Activated naive CD8-positive, alpha-beta T cell (primary cell): ENCODE data around the gene EREG.
A peak's percentile ranks its signal among the peaks of the same experiment; 100 is the strongest.
"Not testable (repeated sequence)": the region's sequence is repeated elsewhere in the genome, so short reads cannot be mapped to it uniquely, and the experiment has no call there.

ENCODE experiments used
- H3K27ac Mint-ChIP-seq: one replicate; pipeline ENCODE4 v1.8.0; 2021; ENCODE audit warnings: mixed read lengths
- H3K27me3 Mint-ChIP-seq: one replicate; pipeline ENCODE4 v1.8.0; 2021; ENCODE audit warnings: mixed read lengths
- H3K36me3 Mint-ChIP-seq: one replicate; pipeline ENCODE4 v1.8.0; 2021; ENCODE audit warnings: mixed read lengths
- H3K4me1 Mint-ChIP-seq: one replicate; pipeline ENCODE4 v1.8.0; 2021; ENCODE audit warnings: low read depth, mixed read lengths
- H3K4me3 Mint-ChIP-seq: one replicate; pipeline ENCODE4 v1.8.0; 2021; ENCODE audit warnings: mild to moderate bottlenecking, mixed read lengths
- H3K9me3 Mint-ChIP-seq: one replicate; pipeline ENCODE4 v1.8.0; 2021; ENCODE audit warnings: low read depth, mixed read lengths

The EREG gene

DNA sequence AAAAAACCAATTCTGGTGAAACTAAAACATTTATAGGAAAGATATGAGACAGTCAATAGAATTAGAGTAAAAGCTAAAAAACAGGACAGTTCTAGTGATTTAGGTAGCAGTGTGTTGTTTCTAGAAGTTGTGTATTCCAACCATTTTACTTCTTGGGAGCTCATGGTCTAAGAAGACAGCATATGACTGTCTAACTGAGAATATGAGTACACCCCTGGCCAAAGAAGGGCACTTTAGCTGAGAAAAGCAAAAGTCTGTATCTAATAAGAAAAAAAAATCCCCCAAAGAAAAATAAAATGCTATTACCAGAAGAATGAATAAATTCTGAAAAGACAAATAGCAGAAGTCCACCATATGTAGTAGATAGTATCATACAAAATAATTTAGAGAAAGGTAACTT lies 26.4 kb downstream of the EREG start:
- H3K4me3 Mint-ChIP-seq, result no peak overlapping the region
- H3K4me1 Mint-ChIP-seq, result no peaks in the 10 kb centered on the region

DNA sequence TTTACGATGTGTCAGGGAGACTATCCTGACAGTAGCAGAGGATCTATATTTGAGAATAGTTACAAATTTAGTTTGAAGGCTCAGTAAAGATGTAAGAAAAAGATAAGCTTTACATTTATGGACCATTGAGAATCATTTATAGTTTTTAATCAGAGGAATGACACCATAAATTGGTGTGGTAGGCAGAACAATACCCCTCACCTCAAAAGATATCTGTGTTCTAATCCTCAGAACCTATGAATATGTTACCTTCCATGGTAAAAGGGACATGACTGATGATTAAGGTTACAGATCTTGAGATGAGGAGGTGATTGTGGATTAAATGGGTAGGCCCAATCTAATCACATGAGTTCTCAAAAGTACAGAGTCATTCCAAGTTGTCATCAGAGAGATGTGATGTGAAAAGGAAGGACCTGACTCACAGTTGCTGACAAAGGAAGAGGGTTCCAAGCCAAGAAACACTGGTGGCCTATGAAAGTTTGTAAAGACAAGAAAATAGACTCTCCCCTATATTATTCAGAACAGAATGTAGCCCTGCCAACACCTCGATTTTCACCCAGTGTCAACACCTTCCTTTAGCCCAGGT lies 27.0 kb downstream of the EREG start:
- H3K9me3 Mint-ChIP-seq, result no peaks in the 10 kb centered on the region
- H3K4me1 Mint-ChIP-seq, result no peaks in the 10 kb centered on the region
- peaks cover 1% of the 10 kb centered on the region for H3K27me3 Mint-ChIP-seq
- H3K4me3 Mint-ChIP-seq, result no peak overlapping the region
- H3K36me3 Mint-ChIP-seq, result no peaks in the 10 kb centered on the region
- H3K27ac Mint-ChIP-seq, result no peak overlapping the region

More for the DNA sequence above, 26.4 kb downstream of the EREG start:
- H3K27me3 Mint-ChIP-seq, result peaks cover 1% of the 10 kb centered on the region
- no peaks in the 10 kb centered on the region for H3K36me3 Mint-ChIP-seq
- no peaks in the 10 kb centered on the region for H3K9me3 Mint-ChIP-seq
- H3K27ac Mint-ChIP-seq, result no peak overlapping the region

DNA sequence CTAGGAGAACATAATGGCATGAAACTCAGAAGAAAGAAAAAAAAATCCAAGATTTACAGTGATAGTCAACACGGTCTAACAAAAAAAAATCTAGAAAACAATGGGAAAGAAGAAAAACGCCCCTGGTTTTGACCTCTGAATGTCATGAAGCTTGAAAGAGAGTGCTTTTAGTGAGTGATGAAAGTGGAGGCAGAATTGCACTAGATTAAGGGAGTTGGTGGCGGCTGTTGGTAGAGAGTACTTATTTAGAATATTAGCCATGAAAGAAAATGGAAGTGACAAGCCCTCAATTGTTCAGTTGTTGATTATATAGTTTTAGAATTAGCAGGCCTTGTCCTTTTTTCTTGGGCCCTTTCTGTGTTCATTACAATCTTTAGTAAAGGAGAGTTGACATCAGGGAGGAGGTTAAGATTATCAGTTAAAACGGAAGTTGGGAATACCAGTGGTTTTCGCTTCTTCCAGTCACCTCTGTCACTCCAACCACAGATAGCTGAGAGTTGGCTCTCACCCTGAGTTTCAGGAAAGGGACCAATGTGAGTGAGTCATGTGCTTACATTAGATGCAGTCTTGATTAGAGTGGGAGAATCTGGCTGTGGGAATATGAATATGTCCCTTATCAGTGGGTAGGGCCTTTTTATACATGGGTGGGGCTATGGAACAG lies 29.7 kb downstream of the EREG start:
- Mint-ChIP-seq H3K4me1 (peaks cover 12% of the 10 kb centered on the region), H3K36me3 (no peaks in the 10 kb centered on the region), H3K27me3 (no peaks in the 10 kb centered on the region), H3K4me3 (no peak overlapping the region), H3K9me3 (no peaks in the 10 kb centered on the region), H3K27ac (no peak overlapping the region)

DNA sequence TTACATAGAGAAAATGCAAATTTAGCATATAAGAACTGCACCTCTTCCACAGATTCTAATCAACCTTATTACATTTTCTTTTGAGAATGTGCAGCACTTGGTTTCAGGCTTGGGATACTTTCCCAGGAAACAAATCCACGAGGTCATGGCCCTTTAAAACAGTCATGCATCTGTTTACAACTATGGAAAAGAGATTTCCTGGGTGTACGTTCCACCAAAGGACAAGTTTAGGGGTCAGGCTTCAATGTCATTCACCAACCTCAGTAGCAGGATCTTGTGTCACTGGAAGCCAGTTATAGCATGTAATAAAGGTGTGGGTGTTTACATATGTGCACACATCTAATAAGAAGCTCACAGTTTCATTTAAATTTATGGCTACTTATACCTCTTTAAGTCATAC lies 30.7 kb downstream of the EREG start:
- Mint-ChIP-seq H3K4me1 (peaks cover 12% of the 10 kb centered on the region), H3K27me3 (no peaks in the 10 kb centered on the region), H3K27ac (no peak overlapping the region), H3K9me3 (no peaks in the 10 kb centered on the region), H3K36me3 (no peaks in the 10 kb centered on the region), H3K4me3 (no peak overlapping the region)

DNA sequence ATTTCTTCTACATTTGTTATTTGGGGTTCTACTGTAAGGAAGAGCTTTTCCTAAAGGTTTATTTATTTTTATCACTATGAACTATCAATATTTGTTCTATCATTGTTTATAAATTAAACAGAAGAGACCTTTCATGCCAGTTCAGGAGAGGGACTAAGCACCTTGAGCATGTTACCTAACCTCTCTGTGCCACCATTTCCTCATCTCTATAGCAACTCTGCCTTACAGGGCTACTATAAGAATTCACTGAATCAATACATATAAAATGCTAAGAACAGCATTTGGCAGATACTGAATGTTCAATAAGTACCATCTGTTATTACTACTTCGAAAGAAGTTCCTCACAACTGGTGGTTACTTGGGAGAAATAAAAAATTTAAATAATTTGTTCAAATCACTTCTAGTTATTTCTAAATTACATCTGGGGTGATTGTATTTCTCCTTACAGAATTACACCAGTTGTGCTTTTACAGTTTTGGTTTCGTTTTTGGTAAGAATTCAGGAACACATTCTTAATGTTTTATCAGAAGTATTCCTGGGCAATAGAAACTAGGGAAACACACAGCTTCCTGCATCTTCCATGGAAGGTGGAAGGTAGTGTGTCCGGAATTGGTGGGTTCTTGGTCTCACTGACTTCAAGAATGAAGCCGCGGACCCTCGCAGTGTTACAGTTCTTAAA lies 32.9 kb downstream of the EREG start:
- peak overlapping the region; percentile 96 for H3K4me3 Mint-ChIP-seq
- peak overlapping the region; percentile 96 for H3K27ac Mint-ChIP-seq
- H3K27me3 Mint-ChIP-seq, result no peaks in the 10 kb centered on the region
- peaks cover 12% of the 10 kb centered on the region for H3K4me1 Mint-ChIP-seq
- no peaks in the 10 kb centered on the region for H3K36me3 Mint-ChIP-seq
- H3K9me3 Mint-ChIP-seq, result no peaks in the 10 kb centered on the region

DNA sequence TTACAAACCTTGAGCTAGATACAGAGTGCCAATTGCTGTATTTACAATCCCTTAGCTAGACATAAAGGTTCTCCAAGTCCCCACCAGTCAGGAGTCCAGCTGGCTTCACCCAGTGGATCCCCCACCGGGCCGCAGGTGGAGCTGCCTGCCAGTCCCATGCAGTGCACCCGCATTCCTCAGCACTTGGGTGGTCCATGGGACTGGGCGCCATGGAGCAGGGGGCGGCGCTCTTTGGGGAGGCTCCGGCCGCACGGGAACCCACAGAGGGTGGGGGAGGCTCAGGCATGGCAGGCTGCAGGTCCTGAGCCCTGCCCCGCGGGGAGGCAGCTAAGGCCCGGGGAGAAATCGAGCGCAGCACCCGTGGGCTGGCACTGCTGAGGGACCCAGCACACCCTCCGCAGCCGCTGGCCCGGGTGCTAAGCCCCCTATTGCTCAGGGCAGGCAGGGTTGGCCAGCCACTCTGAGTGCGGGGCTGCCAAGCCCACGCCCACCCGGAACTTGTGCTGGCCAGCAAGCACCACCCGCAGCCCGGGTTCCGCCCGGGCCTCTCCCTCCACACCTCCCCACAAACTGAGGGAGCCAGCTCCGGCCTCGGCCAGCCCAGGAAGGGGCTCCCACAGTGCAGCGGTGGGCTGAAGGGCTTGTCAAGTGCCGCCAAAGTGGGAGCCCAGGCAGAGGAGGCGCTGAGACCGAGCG lies 34.1 kb downstream of the EREG start:
- not testable (repeated sequence) for H3K27me3 Mint-ChIP-seq, H3K9me3 Mint-ChIP-seq, H3K27ac Mint-ChIP-seq, H3K36me3 Mint-ChIP-seq
- peaks cover 12% of the 10 kb centered on the region for H3K4me1 Mint-ChIP-seq
- peak overlapping the region; percentile 96 for H3K4me3 Mint-ChIP-seq

DNA sequence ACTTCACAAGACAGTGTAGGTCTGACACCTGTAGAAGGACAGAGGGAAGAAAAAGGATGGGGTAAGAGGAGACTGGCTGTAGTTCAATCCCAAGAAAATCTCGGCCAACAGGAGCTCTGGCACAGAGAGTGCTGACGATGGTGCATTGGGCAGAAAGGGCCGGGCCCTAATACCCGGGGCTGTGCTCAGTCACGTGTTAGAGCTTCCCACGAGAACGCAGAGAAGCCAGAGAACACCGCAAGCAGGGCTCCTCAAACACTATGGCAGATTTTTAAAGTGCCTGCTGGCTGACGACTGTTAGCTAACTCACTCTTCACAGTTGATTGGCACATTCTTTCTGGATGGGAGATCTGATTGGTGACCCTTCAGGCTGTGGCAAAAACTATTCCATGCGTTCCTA lies 35.5 kb downstream of the EREG start:
- Mint-ChIP-seq H3K27me3 (peaks cover 2% of the 10 kb centered on the region), H3K36me3 (no peaks in the 10 kb centered on the region), H3K9me3 (no peaks in the 10 kb centered on the region), H3K4me1 (peaks cover 12% of the 10 kb centered on the region), H3K4me3 (no peak overlapping the region), H3K27ac (peak overlapping the region; percentile 8)

DNA sequence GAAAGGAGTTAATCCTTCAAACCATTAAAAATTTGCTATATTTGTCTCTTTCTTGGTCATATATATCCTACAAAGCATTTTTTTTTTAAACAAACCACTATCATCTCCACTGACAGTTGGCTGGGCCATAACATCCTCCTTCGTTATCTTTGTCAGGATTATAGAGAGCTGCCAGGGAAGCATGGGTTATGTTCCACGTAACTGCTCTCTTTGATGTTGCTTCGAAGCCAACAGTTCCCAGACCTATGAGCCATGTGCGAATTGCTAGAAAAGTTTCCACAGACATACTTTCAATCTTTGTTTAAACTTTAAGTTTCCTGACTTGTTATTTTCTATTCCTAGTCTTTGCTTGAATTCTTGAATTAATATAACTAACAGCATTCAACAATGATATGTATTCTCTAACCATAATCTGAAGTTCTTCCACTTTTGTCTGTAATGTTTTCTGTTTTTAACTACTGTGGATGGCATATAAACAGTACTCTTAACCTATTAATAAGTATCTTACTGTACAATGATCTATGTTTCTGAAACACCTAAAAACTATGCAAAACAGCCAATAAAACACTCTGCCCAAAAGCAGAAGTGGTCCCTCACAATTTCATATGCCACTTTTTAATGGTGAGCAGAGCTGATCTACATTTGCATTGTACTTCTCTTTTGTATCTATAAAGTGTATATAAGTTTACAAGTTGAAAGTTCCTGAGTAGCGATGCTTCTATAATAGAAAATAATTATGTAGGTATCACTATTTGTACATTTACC lies 37.9 kb downstream of the EREG start:
- no peaks in the 10 kb centered on the region for H3K36me3 Mint-ChIP-seq
- no peak overlapping the region for H3K27ac Mint-ChIP-seq
- peaks cover 2% of the 10 kb centered on the region for H3K27me3 Mint-ChIP-seq
- H3K4me1 Mint-ChIP-seq, result peaks cover 7% of the 10 kb centered on the region
- H3K9me3 Mint-ChIP-seq, result no peaks in the 10 kb centered on the region
- H3K4me3 Mint-ChIP-seq, result no peak overlapping the region

DNA sequence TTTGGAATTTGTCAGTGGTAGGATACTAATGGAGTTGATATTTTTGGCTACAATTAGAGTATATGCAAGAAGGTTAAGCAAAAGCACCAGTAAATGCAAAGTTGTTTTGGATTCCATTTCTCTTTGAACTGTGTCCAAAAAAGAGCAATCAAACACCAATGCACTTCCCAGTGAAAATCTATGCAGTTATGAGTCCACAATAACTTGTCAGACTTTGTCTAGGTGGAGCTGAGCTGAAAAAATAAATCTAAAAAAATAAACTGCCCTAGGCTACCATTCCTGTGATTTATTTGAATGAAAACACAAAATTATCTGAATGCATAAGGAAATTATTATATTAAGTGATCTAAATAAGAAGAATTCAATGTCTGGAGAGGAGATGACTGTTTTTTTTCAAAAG lies 42.9 kb downstream of the EREG start:
- no peak overlapping the region for H3K4me3 Mint-ChIP-seq
- H3K36me3 Mint-ChIP-seq, result no peaks in the 10 kb centered on the region
- peaks cover 2% of the 10 kb centered on the region for H3K27me3 Mint-ChIP-seq
- no peaks in the 10 kb centered on the region for H3K9me3 Mint-ChIP-seq
- no peak overlapping the region for H3K27ac Mint-ChIP-seq
- H3K4me1 Mint-ChIP-seq, result no peaks in the 10 kb centered on the region

DNA sequence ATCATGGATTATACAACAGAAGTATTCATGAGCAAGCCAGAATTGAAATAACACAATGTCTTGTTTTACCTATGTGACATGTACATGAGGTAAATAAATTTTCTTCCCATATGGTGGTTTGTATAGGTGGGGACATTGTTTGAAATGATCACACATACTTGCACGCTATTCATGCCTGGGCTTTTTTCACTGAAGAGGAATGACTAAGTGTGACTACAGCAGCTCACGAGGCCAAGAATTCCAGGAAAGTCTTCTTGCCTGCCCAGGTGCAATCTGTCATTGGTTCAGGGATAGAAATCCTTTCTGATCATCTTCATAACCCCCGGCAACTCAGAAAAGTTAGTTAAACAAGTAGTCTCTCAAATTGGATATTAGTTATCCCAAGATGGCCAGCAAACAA lies 43.7 kb downstream of the EREG start:
- Mint-ChIP-seq H3K4me3 (no peak overlapping the region), H3K36me3 (no peaks in the 10 kb centered on the region), H3K9me3 (no peaks in the 10 kb centered on the region), H3K27me3 (no peaks in the 10 kb centered on the region), H3K4me1 (no peaks in the 10 kb centered on the region), H3K27ac (no peak overlapping the region)

DNA sequence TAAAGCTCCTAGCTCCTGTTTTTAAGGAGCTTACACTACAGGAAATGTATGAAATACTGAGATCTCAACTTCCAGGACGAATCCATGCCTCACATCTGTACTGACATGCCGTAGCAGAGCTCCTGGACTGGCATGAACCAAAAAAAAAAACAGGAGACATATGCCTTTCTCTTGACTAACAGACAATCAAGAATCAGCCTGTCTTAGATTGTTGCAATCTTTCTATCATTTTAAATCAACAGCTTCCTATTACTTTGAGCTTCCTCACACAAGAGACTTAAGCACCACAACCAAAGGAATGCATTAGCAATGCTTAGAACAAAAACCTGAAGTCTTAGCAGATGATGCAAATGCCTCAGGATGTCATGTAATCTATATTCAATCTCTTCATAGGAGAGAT lies 45.3 kb downstream of the EREG start:
- Mint-ChIP-seq H3K27ac (no peak overlapping the region), H3K27me3 (no peaks in the 10 kb centered on the region), H3K9me3 (no peaks in the 10 kb centered on the region), H3K4me1 (no peaks in the 10 kb centered on the region), H3K36me3 (no peaks in the 10 kb centered on the region), H3K4me3 (no peak overlapping the region)

DNA sequence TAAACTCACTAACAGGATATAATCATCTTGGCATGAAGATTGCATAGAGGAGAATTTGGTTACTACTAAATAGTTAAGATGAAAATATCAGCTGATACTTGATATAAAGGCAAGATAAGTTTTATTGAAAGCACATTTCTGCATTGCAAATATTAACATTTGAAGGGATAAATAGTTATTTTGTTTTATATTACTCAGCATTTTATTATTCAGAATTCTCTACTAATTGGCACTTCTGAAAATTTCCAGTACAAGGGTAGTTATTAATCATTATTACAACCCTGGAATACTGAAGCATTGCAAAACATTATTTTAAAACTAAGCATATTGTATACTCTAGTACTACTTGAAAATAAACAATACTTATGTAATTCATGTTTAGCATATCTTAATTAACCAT lies 47.3 kb downstream of the EREG start:
- Mint-ChIP-seq H3K4me3 (no peak overlapping the region), H3K27me3 (no peaks in the 10 kb centered on the region), H3K4me1 (no peaks in the 10 kb centered on the region), H3K27ac (no peak overlapping the region), H3K36me3 (no peaks in the 10 kb centered on the region), H3K9me3 (no peaks in the 10 kb centered on the region)

DNA sequence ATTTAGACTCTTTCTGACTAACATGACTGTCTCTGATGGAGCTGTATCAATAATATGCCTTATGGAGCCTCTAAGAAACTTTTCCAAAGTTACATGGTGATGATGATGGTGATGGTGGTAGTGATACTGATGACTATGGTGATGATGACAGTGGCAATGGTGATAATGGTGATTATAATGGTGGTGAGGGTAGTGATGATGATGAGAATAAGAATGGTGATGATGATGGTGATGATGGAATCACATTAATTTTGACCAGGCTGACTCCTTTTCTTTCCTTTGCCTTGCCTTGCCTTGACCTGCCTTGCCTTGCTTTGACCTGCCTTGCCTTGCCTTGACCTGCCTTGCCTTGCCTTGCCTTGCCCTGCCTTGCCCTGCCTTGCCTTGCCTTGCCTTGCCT lies 48.3 kb downstream of the EREG start:
- H3K4me1 Mint-ChIP-seq, result no peaks in the 10 kb centered on the region
- H3K27ac Mint-ChIP-seq, result no peak overlapping the region
- H3K27me3 Mint-ChIP-seq, result no peaks in the 10 kb centered on the region
- no peak overlapping the region for H3K4me3 Mint-ChIP-seq
- no peaks in the 10 kb centered on the region for H3K36me3 Mint-ChIP-seq
- no peaks in the 10 kb centered on the region for H3K9me3 Mint-ChIP-seq

DNA sequence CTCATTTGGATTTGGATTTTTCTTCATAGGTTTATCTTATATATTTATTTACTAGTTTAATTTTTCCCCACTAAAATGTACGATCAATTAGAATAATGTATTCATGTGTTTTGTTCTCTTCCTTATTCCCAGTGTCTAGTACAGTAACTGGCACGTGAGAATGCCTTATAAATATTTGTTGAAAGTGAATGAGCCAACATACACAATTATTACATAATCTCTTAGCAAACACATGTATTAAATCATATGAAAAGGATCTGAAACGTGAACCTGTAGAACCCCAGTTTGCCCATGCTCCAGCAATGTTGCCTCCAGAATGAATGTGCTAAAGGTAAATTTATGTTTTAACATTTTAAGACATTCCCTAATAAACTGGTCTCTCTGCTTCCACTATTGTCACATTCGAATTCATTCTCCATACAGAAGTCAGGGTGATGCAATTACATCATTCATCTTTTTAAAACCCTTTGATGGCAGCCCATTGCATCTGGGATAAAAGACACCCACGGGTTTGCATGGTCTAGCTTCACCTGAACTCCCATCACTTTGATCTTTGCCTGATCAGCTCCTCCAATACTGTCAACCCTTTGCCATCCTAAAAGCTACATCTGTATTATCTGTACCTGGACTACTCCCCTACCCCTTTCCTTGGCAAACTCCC lies 49.3 kb downstream of the EREG start:
- H3K4me1 Mint-ChIP-seq, result no peaks in the 10 kb centered on the region
- no peaks in the 10 kb centered on the region for H3K27me3 Mint-ChIP-seq
- no peak overlapping the region for H3K27ac Mint-ChIP-seq
- no peak overlapping the region for H3K4me3 Mint-ChIP-seq
- H3K36me3 Mint-ChIP-seq, result no peaks in the 10 kb centered on the region
- no peaks in the 10 kb centered on the region for H3K9me3 Mint-ChIP-seq
